Astrocyte of the spinal cord (primary cell): Measurements from ENCODE around the gene L3MBTL4.

ENCODE experiments used
- DNase-seq: peaks from one replicate; pipeline ENCODE4 v3.0.0; 2011; ENCODE audit warnings: low read depth, low spot score
- H3K4me3 ChIP-seq: 2 replicates; pipeline ENCODE4 v1.5.1; 2011; ENCODE audit warnings: low read depth, mild to moderate bottlenecking, low read length, moderate library complexity
- CTCF ChIP-seq: IDR thresholded peaks from 2 replicates; pipeline ENCODE4 v1.5.1; 2012; ENCODE audit warnings: low read depth, mild to moderate bottlenecking, low read length, inconsistent platforms
- in situ Hi-C: cut with HindIII; loops from 2 replicates; pipeline ENCODE4 v1.10.0; 2017; ENCODE audit warnings: low sequenced_read_pairs

The L3MBTL4 gene

GRCh38 chr18:5958822-5959221, 455.9 kb downstream of the L3MBTL4 start:
- TF ChIP-seq CTCF: no peak
- no peak overlapping the region for H3K4me3 ChIP-seq
- in situ Hi-C loops: no loop called here
- no peak for DNase-seq

GRCh38 chr18:5955861-5956260, 458.9 kb downstream of the L3MBTL4 start:
- no peak for DNase-seq
- H3K4me3 ChIP-seq: no peak overlapping the region
- TF ChIP-seq CTCF: no peak
- in situ Hi-C loops: no loop called here

- in situ Hi-C loops: no loop called here
- TF ChIP-seq CTCF: no peak
- H3K4me3 ChIP-seq: no peak overlapping the region
- DNase-seq: no peak
Measured at GRCh38 chr18:5951515-5952091, 463.1 kb downstream of the L3MBTL4 start.

GRCh38 chr18:5948781-5949180, 465.9 kb downstream of the L3MBTL4 start:
- in situ Hi-C loops: no loop called here
- no peak for TF ChIP-seq CTCF
- no peak for DNase-seq

DNA sequence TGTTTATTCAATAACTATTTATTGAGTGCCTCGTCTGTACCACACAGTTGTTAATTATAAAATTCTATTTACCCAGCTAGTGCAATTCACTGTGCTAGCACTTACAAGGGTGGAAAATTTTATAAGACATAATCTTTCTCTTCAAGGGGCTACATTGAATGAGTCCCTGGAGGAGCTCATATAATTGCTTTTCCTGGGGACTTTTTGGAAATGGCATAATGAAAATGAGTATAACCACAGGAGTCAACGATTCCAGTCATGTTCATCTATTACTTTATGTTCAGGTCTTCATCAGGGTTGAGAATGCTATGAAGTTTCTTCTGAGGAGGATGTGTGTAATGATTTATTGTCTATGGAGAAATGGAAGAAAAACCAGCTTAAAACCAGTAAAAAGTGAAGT, 466.5 kb downstream of the L3MBTL4 start:
- no peak for TF ChIP-seq CTCF
- in situ Hi-C loops: no loop called here
- no peak for DNase-seq
- no peak overlapping the region for H3K4me3 ChIP-seq

More at GRCh38 chr18:5948781-5949180, 465.9 kb downstream of the L3MBTL4 start:
- no peak overlapping the region for H3K4me3 ChIP-seq

GRCh38 chr18:5944448-5944847, 470.3 kb downstream of the L3MBTL4 start:
- TF ChIP-seq CTCF: no peak
- DNase-seq: no peak
- no peak overlapping the region for H3K4me3 ChIP-seq
- in situ Hi-C loops: no loop called here

GRCh38 chr18:5943514-5943913, 471.2 kb downstream of the L3MBTL4 start:
- H3K4me3 ChIP-seq: no peak overlapping the region
- DNase-seq: no peak
- in situ Hi-C loops: no loop called here
- TF ChIP-seq CTCF: no peak
